Right lobe of liver (tissue), 4 donors: ENCODE measurements around the gene ITPA.

Experiments
- CTCF ChIP-seq, 4 donors: fragments of 200-600 bp in 3 of 4; fragments of 450-650 bp in 1 of 4; IDR thresholded peaks; one replicate each; pipeline versions ENCODE4 v1.5.1 to v1.8.0; 2016 to 2022; ENCODE audit warnings: antibody characterized with exemption in 4 of 4, mild to moderate bottlenecking in 2 of 4
- POLR2A ChIP-seq: fragments of 450-650 bp; IDR thresholded peaks from one replicate; pipeline ENCODE4 v1.6.1; 2017; ENCODE audit warnings: antibody characterized with exemption, mild to moderate bottlenecking
- donor health status: DM: no; HTN: no; CAD: no.
- donor health status: DM: no; HTN: no; CAD: no.
- donor health status: DM: no; HTN: yes; CAD: no.

- TF ChIP-seq CTCF (IDR thresholded peaks at IDR 0.05) (no peak), POLR2A (no peak)
These were observed 47.2 kb upstream of the ITPA start for GRCh38 chr20:3162080-3162611.
